LNCaP clone FGC (cell line): Measurements from ENCODE around the gene EZR.
"Not testable (repeated sequence)": the region's sequence is repeated elsewhere in the genome, so short reads cannot be mapped to it uniquely, and the experiment has no call there.

Source experiments
- DNase-seq: peaks from one replicate; pipeline ENCODE4 v3.0.0-alpha.2; 2011; ENCODE audit warnings: low read depth
- H3K4me3 ChIP-seq: 2 replicates; pipeline ENCODE4 v1.5.1; 2011; ENCODE audit warnings: mild to moderate bottlenecking, low read depth, low read length, control low read depth
- TF ChIP-seq, protein P1 (sequence below): IDR thresholded peaks from 2 replicates; pipeline ENCODE4 v1.5.1; 2012; ENCODE audit warnings: mild to moderate bottlenecking; ENCODE audit not compliant: control insufficient read depth, insufficient read depth; ENCODE audit errors: extremely low read depth

EZR gene

DNA sequence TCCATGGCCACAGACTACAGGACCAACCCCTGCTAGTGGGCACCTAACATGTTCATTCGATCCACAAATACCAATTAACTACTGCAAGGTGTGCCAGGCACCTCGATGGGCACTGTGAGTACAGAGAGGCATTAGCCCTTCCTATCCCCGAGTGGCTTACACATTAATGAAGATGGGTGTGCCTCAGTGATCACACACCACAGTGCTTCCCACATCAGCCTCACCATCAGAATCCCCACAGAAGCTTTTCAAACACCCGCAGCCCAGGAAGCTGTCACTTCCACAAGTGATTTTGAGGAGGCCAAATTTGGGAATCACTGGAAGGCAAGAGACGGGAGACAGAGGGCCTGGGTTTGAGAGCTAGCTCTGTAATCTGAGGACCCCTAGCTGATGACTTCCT, 23.7 kb downstream of the EZR start:
- TF ChIP-seq, protein P1, sequence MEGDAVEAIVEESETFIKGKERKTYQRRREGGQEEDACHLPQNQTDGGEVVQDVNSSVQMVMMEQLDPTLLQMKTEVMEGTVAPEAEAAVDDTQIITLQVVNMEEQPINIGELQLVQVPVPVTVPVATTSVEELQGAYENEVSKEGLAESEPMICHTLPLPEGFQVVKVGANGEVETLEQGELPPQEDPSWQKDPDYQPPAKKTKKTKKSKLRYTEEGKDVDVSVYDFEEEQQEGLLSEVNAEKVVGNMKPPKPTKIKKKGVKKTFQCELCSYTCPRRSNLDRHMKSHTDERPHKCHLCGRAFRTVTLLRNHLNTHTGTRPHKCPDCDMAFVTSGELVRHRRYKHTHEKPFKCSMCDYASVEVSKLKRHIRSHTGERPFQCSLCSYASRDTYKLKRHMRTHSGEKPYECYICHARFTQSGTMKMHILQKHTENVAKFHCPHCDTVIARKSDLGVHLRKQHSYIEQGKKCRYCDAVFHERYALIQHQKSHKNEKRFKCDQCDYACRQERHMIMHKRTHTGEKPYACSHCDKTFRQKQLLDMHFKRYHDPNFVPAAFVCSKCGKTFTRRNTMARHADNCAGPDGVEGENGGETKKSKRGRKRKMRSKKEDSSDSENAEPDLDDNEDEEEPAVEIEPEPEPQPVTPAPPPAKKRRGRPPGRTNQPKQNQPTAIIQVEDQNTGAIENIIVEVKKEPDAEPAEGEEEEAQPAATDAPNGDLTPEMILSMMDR, result no peak
- DNase-seq, result no peak
- H3K4me3 ChIP-seq, result no peak overlapping the region

DNA sequence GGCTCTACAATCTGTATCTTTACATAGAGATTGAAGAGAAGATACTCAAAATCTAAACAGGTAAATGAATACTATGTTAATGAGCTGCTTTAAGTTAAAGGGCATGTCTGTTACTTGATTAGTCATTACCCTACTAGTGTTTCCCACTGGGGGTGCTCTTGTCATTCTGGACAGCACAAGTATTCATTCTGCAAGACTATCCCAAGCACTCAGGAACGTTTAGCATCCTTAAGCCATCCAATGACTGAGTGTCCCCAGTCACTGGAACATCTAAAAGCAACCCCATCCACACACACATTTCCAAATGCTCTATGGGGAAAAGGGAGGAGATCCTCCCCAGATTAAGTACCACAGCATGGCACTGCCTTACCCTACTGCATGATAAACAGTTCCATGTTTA, 25.7 kb downstream of the EZR start:
- no peak overlapping the region for H3K4me3 ChIP-seq
- no peak for DNase-seq
- TF ChIP-seq, protein P1, result no peak

GRCh38 chr6:158792505-158792904, 26.7 kb downstream of the EZR start:
- not testable (repeated sequence) for DNase-seq, H3K4me3 ChIP-seq

DNA sequence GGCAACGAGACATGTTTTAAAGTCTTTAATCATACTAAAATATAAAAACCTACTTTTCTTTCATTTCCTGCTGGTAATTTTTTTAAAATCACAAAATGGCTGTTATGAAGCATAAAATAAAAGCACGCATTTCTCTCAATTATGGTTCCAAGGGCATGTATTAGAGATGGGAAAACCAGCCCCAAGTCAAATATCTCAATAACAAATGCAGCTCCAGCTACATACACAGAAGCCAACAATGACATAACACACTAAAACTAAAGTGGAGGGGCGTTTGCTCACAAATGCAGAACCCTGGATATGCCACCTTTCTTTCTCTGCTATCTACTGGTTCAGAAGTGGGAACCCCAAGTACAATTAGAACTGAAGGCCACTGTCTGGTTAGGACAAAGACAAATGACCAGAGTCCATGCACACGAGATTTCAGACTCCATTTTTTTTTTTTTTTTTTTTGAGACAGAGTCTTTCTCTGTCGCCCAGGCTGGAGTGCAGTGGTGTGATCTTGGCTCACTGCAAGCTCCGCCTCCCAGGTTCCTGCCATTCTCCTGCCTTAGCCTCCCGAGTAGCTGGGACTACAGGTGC, 27.8 kb downstream of the EZR start:
- H3K4me3 ChIP-seq, result no peak overlapping the region
- TF ChIP-seq, protein P1, result no peak
- DNase-seq, result no peak

DNA sequence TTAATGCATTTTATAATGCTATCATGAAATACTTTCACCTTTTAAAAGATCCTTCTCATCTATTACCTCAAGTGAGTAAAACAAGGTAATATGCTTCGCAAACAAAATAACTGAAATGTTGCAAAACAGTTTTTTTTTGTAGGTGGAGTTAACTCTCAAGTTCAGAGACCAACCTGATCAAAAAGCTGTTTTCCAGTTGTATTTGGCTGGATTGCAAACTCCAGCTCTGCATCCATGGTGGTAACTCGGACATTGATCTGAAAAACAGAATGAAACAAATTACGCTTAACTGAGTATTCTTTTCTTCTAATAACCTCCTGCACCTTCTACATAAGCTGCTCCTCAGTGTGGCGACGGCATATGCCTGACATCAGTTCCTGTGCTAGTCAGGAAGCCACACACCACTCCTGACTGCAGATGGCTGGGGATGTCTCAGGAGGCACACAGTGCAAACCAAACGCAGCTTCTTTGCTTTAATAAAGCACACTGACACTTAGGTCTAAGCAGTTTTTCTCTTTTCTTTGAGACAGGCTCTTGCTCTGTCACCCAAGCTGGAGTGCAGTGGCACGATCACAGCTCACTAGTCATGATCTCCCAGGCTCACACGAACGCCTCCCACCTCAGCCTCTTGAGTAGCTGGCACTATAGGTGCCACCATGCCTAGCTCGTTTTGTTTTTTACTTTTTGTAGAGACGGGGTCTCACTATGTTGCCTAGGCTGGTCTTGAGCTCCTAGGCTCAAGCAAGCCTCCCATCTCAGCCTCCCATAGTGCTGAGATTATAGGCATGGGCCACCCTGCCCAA, 29.9 kb downstream of the EZR start:
- no peak for DNase-seq
- H3K4me3 ChIP-seq, result no peak overlapping the region
- TF ChIP-seq, protein P1, result no peak

GRCh38 chr6:158787395-158787794, 31.8 kb downstream of the EZR start:
- H3K4me3 ChIP-seq, result no peak overlapping the region
- no peak for DNase-seq
- TF ChIP-seq, protein P1, result no peak

- TF ChIP-seq, protein P1, result no peak
- H3K4me3 ChIP-seq, result no peak overlapping the region
- peak; percentile 75 for DNase-seq
These were observed 32.4 kb downstream of the EZR start for GRCh38 chr6:158786645-158787304.
